Liver (tissue), 9 donors: ENCODE results near the gene HIP1R. TPM values are rescaled to one million over a fixed set of nuclear protein-coding genes. Genes with fewer than 3 reads are reported as not detected.

Experiments
- DNase-seq: peaks from one replicate; pipeline ENCODE4 v3.0.0-alpha.2; 2017; ENCODE audit warnings: low spot score
- H3K27ac ChIP-seq, 2 donors: one replicate each; pipeline ENCODE4 v1.7.0; 2013; ENCODE audit warnings: inconsistent platforms in 2 of 2, low read length in 2 of 2, control low read depth in 1 of 2, low read depth in 1 of 2, mild to moderate bottlenecking in 1 of 2
- H3K27me3 ChIP-seq, 4 donors: one replicate each; pipeline versions ENCODE4 v1.6.1 to v1.7.0; 2013; ENCODE audit warnings: low read length in 3 of 4, inconsistent platforms in 1 of 4, mild to moderate bottlenecking in 1 of 4, moderate library complexity in 1 of 4; ENCODE audit not compliant: control insufficient read depth in 4 of 4, insufficient read depth in 4 of 4
- H3K36me3 ChIP-seq, 4 donors: one replicate each; pipeline versions ENCODE4 v1.6.1 to v1.7.0; 2013; ENCODE audit warnings: low read length in 3 of 4, mild to moderate bottlenecking in 3 of 4, low read depth in 1 of 4, moderate library complexity in 1 of 4; ENCODE audit not compliant: control insufficient read depth in 4 of 4, insufficient read depth in 3 of 4
- H3K4me1 ChIP-seq, 4 donors: one replicate each; pipeline versions ENCODE4 v1.6.1 to v1.7.0; 2013; ENCODE audit warnings: low read length in 3 of 4, mild to moderate bottlenecking in 3 of 4, moderate library complexity in 1 of 4; ENCODE audit not compliant: control insufficient read depth in 4 of 4, insufficient read depth in 4 of 4
- H3K4me3 ChIP-seq, 3 donors: one replicate each; pipeline versions ENCODE4 v1.6.1 to v1.7.0; 2013; ENCODE audit warnings: low read length in 3 of 3, control low read depth in 1 of 3, low read depth in 1 of 3, mild to moderate bottlenecking in 1 of 3
- H3K9ac ChIP-seq, 2 donors: one replicate each; pipeline ENCODE4 v1.7.0; 2013; ENCODE audit warnings: low read length in 2 of 2, mild to moderate bottlenecking in 2 of 2, moderate library complexity in 2 of 2, control low read depth in 1 of 2, low read depth in 1 of 2
- H3K9me3 ChIP-seq, 4 donors: one replicate each; pipeline versions ENCODE4 v1.6.1 to v1.7.0; 2013; ENCODE audit warnings: low read length in 3 of 4; ENCODE audit not compliant: control insufficient read depth in 4 of 4
- ATF3 ChIP-seq: IDR thresholded peaks from 2 replicates; pipeline ENCODE4 v1.6.1; 2016; ENCODE audit warnings: antibody characterized with exemption
- CTCF ChIP-seq: fragments of 150-350 bp; IDR thresholded peaks from 2 replicates; pipeline ENCODE4 v1.5.1; 2017; ENCODE audit warnings: improper control_type of control experiment, low read depth, low read length; ENCODE audit not compliant: missing input control
- EGR1 ChIP-seq, 2 donors: IDR thresholded peaks; 2 replicates each; pipeline ENCODE4 v1.6.1; 2016 to 2018; ENCODE audit warnings: antibody characterized with exemption in 2 of 2, low read depth in 2 of 2
- FOXA1 ChIP-seq: IDR thresholded peaks from 2 replicates; pipeline ENCODE4 v1.6.1; 2016; ENCODE audit warnings: antibody characterized with exemption
- FOXA2 ChIP-seq: IDR thresholded peaks from 2 replicates; pipeline ENCODE4 v1.6.1; 2016; ENCODE audit warnings: antibody characterized with exemption
- GABPA ChIP-seq, 2 donors: IDR thresholded peaks in 1 of 2; conservative IDR thresholded peaks in 1 of 2; 2 replicates each; pipeline ENCODE4 v1.6.1; 2016; ENCODE audit warnings: antibody characterized with exemption in 2 of 2, mild to moderate bottlenecking in 1 of 2, moderate library complexity in 1 of 2
- HNF4A ChIP-seq, 2 donors: conservative IDR thresholded peaks; 2 replicates each; pipeline ENCODE4 v1.6.1; 2016; ENCODE audit warnings: antibody characterized with exemption in 2 of 2, mild to moderate bottlenecking in 2 of 2
- HNF4G ChIP-seq: IDR thresholded peaks from 2 replicates; pipeline ENCODE4 v1.6.1; 2016; ENCODE audit warnings: antibody characterized with exemption
- JUND ChIP-seq, 2 donors: IDR thresholded peaks; 2 replicates each; pipeline ENCODE4 v1.6.1; 2016; ENCODE audit warnings: antibody characterized with exemption in 2 of 2
- MAX ChIP-seq: IDR thresholded peaks from 2 replicates; pipeline ENCODE4 v1.6.1; 2016; ENCODE audit warnings: antibody characterized with exemption
- NR2F2 ChIP-seq: IDR thresholded peaks from 2 replicates; pipeline ENCODE4 v1.6.1; 2016; ENCODE audit warnings: antibody characterized with exemption
- RAD21 ChIP-seq, 2 donors: IDR thresholded peaks; 2 replicates each; pipeline ENCODE4 v1.6.1; 2016; ENCODE audit warnings: antibody characterized with exemption in 2 of 2, mild to moderate bottlenecking in 2 of 2
- REST ChIP-seq: IDR thresholded peaks from 2 replicates; pipeline ENCODE4 v1.6.1; 2016; ENCODE audit warnings: antibody characterized with exemption, mild to moderate bottlenecking
- RXRA ChIP-seq, 2 donors: IDR thresholded peaks; 2 replicates each; pipeline ENCODE4 v1.6.1; 2017 to 2018; ENCODE audit warnings: antibody characterized with exemption in 2 of 2, mild to moderate bottlenecking in 1 of 2
- SP1 ChIP-seq: IDR thresholded peaks from 2 replicates; pipeline ENCODE4 v1.6.1; 2018; ENCODE audit warnings: antibody characterized with exemption, mild to moderate bottlenecking
- TAF1 ChIP-seq: conservative IDR thresholded peaks from 2 replicates; pipeline ENCODE4 v1.6.1; 2016; ENCODE audit warnings: antibody characterized with exemption, mild to moderate bottlenecking
- YY1 ChIP-seq: IDR thresholded peaks from 2 replicates; pipeline ENCODE4 v1.6.1; 2016; ENCODE audit warnings: antibody characterized with exemption, mild to moderate bottlenecking
- ZBTB33 ChIP-seq: IDR thresholded peaks from 2 replicates; pipeline ENCODE4 v1.6.1; 2016; ENCODE audit warnings: antibody characterized with exemption
- WGBS: extraction: QIAGEN DNeasy Blood & Tissue Kit; methylation state at CpG from one replicate; pipeline ENCODE4 v1.1.7; 2013; 5-methylcytosine and 5-hydroxymethylcytosine counted together
- polyA plus RNA-seq, 2 donors: library from polyadenylated mRNA; stranded (reverse) in 1 of 2; unstranded in 1 of 2; fragments of 200-250 nt in 1 of 2; fragments of >200 nt in 1 of 2; fragmentation: Nextera tagmentation in 1 of 2; extraction: Ambion mirVana in 1 of 2; gene quantifications; one replicate each; pipeline versions ENCODE4 v1.2.1 to v1.2.3, GENCODE V29; 2013 to 2015
- total RNA-seq, 2 donors: library from RNA; depleted of rRNA; stranded (reverse); fragments of >200 nt; gene quantifications; one replicate each; pipeline ENCODE4 v1.2.3, GENCODE V29; 2014
- donor health status: healthy.
- donor health status: healthy.
- donor health status: healthy.
- donor health status: healthy.
- donor health status: healthy.

The HIP1R gene
- total and polyA plus RNA-seq, 4 donors = 12.4 to 52.5 (median 17.0) TPM

GRCh38 chr12:122845865-122846621 lies 10.8 kb downstream of the HIP1R start:
- TF ChIP-seq HNF4A (conservative IDR thresholded peaks at IDR 0.05) = no peak
- TF ChIP-seq CTCF = no peak
- no peak for TF ChIP-seq JUND (IDR thresholded peaks at IDR 0.05)
- no peak for TF ChIP-seq ZBTB33
- no peak for TF ChIP-seq RXRA (IDR thresholded peaks at IDR 0.05)
- no peak for TF ChIP-seq REST
- TF ChIP-seq SP1 = no peak
- no peak for TF ChIP-seq HNF4G
- no peak for TF ChIP-seq EGR1 (IDR thresholded peaks at IDR 0.05; ENCODE audit: low read depth in 2 of 2)
- no peak for TF ChIP-seq MAX
- TF ChIP-seq FOXA2 = no peak
- no peak for TF ChIP-seq GABPA (IDR thresholded peaks at IDR 0.05 in 1 of 2, conservative IDR thresholded peaks at IDR 0.05 in 1 of 2)
- no peak for TF ChIP-seq TAF1
- TF ChIP-seq YY1 = no peak
- TF ChIP-seq RAD21 (IDR thresholded peaks at IDR 0.05) = no peak
- TF ChIP-seq FOXA1 = no peak
- no peak for TF ChIP-seq NR2F2
- TF ChIP-seq ATF3 = no peak
- H3K27me3 ChIP-seq = no peaks in the 10 kb centered on the region
- H3K27ac ChIP-seq = no peak overlapping the region
- H3K4me3 ChIP-seq = no peak overlapping the region
- peaks cover 0 to 5% (median 2%) of the 10 kb centered on the region in 4 donors for H3K36me3 ChIP-seq
- DNase-seq = no peak
- no peak overlapping the region for H3K9ac ChIP-seq
- H3K4me1 ChIP-seq = peaks cover 5 to 24% (median 12%) of the 10 kb centered on the region in 4 donors
- no peaks in the 10 kb centered on the region for H3K9me3 ChIP-seq
- WGBS = 90% methylated on average over 14 of the region's 14 CpGs
